ENCODE measurements around the gene KEAP1. TPM values are rescaled to one million over a fixed set of nuclear protein-coding genes. Genes with fewer than 3 reads are reported as not detected.
"Not testable (repeated sequence)": the region's sequence is repeated elsewhere in the genome, so short reads cannot be mapped to it uniquely, and the experiment has no call there.

The KEAP1 gene
- total RNA-seq, 2 donors from 2014 or later, result 53.3 to 59.5 TPM

DNA sequence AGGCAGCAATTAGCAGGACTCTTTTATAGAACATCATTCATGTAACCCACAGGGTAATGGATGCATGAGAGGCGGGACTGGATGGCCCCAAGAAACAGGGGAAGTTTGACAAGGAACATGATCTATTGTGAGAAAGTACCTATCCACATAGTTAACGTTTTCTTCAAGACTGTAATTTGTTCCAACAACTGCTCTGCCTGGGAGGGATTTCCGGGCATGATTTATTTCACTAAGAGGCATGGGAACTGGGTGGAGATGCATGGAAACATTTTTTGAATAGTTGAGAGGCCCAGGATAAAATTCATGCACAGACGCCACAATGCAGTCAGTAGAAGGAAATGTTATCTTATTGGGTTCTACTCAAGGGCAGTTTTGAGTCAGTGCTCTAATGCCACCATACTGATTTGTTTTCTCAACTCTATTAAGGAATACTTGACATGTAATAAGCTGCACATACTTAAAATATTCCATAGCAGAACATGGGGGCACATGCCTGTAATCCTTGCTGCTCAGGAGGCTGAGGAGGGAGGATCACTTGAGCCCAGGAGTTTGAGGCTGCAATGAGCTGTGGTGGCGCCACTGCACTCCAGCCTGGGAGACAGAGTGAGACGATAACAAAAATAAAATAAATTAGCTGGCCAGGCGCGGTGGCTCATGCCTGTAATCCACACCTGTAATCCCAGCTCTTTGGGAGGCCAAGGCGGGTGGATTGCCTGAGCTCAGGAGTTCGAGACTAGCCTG lies 30.7 kb upstream of the KEAP1 start:
- Mint-ChIP-seq H3K9me3 (no peaks in the 10 kb centered on the region), H3K4me3 (no peak overlapping the region), H3K36me3 (ENCODE audit: low read depth) (no peaks in the 10 kb centered on the region), H3K27me3 (ENCODE audit: insufficient read depth) (peaks cover 15% of the 10 kb centered on the region), H3K4me1 (no peaks in the 10 kb centered on the region), H3K27ac (no peak overlapping the region)
- DNase-seq, result no peak
- H3K9ac ChIP-seq (ENCODE audit: extremely low read depth, low read length, poor library complexity, severe bottlenecking), result no peak overlapping the region
- no peak overlapping the region for H3K27ac ChIP-seq (ENCODE audit: low read depth, low read length)
- no peaks in the 10 kb centered on the region for H3K36me3 ChIP-seq (ENCODE audit: control insufficient read depth, insufficient read depth, low read length)
- 88% methylated on average over 9 to 10 of the region's 10 CpGs for WGBS, 2 experiments (ENCODE audit: insufficient coverage in 1 of 2, insufficient read length in 1 of 2)
- H3K4me3 ChIP-seq (ENCODE audit: low read length), result no peak overlapping the region
- TF ChIP-seq, protein P1, sequence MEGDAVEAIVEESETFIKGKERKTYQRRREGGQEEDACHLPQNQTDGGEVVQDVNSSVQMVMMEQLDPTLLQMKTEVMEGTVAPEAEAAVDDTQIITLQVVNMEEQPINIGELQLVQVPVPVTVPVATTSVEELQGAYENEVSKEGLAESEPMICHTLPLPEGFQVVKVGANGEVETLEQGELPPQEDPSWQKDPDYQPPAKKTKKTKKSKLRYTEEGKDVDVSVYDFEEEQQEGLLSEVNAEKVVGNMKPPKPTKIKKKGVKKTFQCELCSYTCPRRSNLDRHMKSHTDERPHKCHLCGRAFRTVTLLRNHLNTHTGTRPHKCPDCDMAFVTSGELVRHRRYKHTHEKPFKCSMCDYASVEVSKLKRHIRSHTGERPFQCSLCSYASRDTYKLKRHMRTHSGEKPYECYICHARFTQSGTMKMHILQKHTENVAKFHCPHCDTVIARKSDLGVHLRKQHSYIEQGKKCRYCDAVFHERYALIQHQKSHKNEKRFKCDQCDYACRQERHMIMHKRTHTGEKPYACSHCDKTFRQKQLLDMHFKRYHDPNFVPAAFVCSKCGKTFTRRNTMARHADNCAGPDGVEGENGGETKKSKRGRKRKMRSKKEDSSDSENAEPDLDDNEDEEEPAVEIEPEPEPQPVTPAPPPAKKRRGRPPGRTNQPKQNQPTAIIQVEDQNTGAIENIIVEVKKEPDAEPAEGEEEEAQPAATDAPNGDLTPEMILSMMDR (conservative IDR thresholded peaks at IDR 0.05), result no peak
- peaks cover 5% of the 10 kb centered on the region for H3K9me3 ChIP-seq (ENCODE audit: control insufficient read depth, low read length)
- no peaks in the 10 kb centered on the region for H3K27me3 ChIP-seq (ENCODE audit: control insufficient read depth, insufficient read depth, low read length, poor library complexity, severe bottlenecking)
- no peaks in the 10 kb centered on the region for H3K4me1 ChIP-seq (ENCODE audit: control insufficient read depth, insufficient read depth, low read length)

DNA sequence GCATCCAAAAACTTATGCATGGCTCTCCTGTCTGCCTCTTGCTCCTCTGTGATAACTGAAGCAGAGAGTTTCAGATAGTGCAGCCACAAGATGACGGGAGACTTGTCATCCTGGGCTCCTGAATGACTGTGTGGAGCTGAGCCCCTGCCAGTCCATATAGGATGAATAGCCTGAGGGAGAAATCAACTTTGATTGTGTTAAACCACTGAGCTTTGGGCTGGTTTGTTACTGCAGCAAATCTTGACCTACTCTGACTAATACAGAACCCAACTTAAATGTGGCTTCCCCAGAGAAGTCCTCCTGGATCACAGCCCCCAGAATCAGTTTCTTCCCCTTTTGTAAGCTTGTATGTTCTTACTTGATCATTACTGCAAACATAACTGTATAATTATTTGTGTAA lies 29.3 kb upstream of the KEAP1 start:
- H3K27ac Mint-ChIP-seq, result no peak overlapping the region
- WGBS, 2 experiments (ENCODE audit: insufficient coverage in 1 of 2, insufficient read length in 1 of 2), result 78 to 90% methylated on average over 1 of the region's 1 CpG

DNA sequence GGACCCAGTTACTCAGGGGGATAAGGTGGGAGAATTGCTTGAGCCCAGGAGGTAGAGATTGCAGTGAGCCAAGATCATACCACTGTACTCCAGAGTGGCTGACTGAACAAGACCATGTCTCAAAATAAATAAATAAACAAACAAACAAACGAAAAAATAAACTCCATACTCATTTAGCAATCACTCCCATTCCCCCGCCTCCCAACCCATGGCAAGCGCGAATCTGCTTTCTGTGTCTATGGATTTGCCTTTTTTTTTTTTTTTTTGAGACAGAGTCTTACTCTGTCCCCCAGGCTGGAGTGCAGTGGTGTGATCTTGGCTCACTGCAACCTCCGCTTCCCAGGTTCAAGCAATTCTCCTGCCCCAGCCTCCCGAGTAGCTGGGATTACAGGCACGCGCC lies 23.7 kb upstream of the KEAP1 start:
- not testable (repeated sequence) for H3K9me3 ChIP-seq (ENCODE audit: control insufficient read depth, low read length); H3K4me3 ChIP-seq (ENCODE audit: low read length); H3K27ac ChIP-seq (ENCODE audit: low read depth, low read length); H3K4me1 Mint-ChIP-seq; H3K27me3 ChIP-seq (ENCODE audit: control insufficient read depth, insufficient read depth, low read length, poor library complexity, severe bottlenecking); H3K36me3 Mint-ChIP-seq (ENCODE audit: low read depth); H3K4me1 ChIP-seq (ENCODE audit: control insufficient read depth, insufficient read depth, low read length); H3K9ac ChIP-seq (ENCODE audit: extremely low read depth, low read length, poor library complexity, severe bottlenecking); H3K9me3 Mint-ChIP-seq; H3K27me3 Mint-ChIP-seq (ENCODE audit: insufficient read depth); H3K27ac Mint-ChIP-seq; DNase-seq; H3K4me3 Mint-ChIP-seq; H3K36me3 ChIP-seq (ENCODE audit: control insufficient read depth, insufficient read depth, low read length)
- 94% methylated on average over 8 of the region's 8 CpGs; no CpG with 5 or more reads in 1 of the 2 experiments for WGBS, 2 experiments (ENCODE audit: insufficient coverage in 1 of 2, insufficient read length in 1 of 2)

More for the DNA sequence above, 29.3 kb upstream of the KEAP1 start:
- Histone ChIP-seq H3K27me3 (ENCODE audit: control insufficient read depth, insufficient read depth, low read length, poor library complexity, severe bottlenecking) (no peaks in the 10 kb centered on the region), H3K9ac (ENCODE audit: extremely low read depth, low read length, poor library complexity, severe bottlenecking) (no peak overlapping the region), H3K9me3 (ENCODE audit: control insufficient read depth, low read length) (peaks cover 5% of the 10 kb centered on the region), H3K4me3 (ENCODE audit: low read length) (no peak overlapping the region), H3K36me3 (ENCODE audit: control insufficient read depth, insufficient read depth, low read length) (no peaks in the 10 kb centered on the region), H3K27ac (ENCODE audit: low read depth, low read length) (no peak overlapping the region), H3K4me1 (ENCODE audit: control insufficient read depth, insufficient read depth, low read length) (no peaks in the 10 kb centered on the region)
- Mint-ChIP-seq H3K4me3 (no peak overlapping the region), H3K4me1 (no peaks in the 10 kb centered on the region), H3K9me3 (no peaks in the 10 kb centered on the region), H3K27me3 (ENCODE audit: insufficient read depth) (peaks cover 9% of the 10 kb centered on the region), H3K36me3 (ENCODE audit: low read depth) (no peaks in the 10 kb centered on the region)
- DNase-seq, result no peak
- TF ChIP-seq, protein P1 (conservative IDR thresholded peaks at IDR 0.05), result no peak

Data from endodermal cell (in vitro differentiated cells).